HepG2 (cell line): ENCODE measurements around the gene PRR36. TPM values are rescaled to one million over a fixed set of nuclear protein-coding genes. Genes with fewer than 3 reads are reported as not detected.

Source experiments
- ATF1 ChIP-seq: IDR thresholded peaks from 2 replicates; pipeline ENCODE4 v1.6.1; 2016; ENCODE audit warnings: mild to moderate bottlenecking, control low read depth
- CENPX ChIP-seq: sonication (generic); formaldehyde crosslinking; IDR thresholded peaks from 2 replicates; pipeline ENCODE4 v1.9.0; 2021; ENCODE audit warnings: mild to moderate bottlenecking, missing genetic modification reagents, moderate library complexity
- FOXK1 ChIP-seq: sonication (generic); formaldehyde crosslinking; IDR thresholded peaks from 2 replicates; pipeline ENCODE4 v1.4.0; 2020; ENCODE audit warnings: low read depth, missing genetic modification reagents, borderline replicate concordance
- FOXO1 ChIP-seq: sonication (generic); formaldehyde crosslinking; IDR thresholded peaks from 2 replicates; pipeline ENCODE4 v1.4.0; 2020; ENCODE audit warnings: missing genetic modification reagents
- HNRNPL ChIP-seq: fragments of 200-400 bp; formaldehyde crosslinking; IDR thresholded peaks from 2 replicates; pipeline ENCODE4 v1.6.1; 2017; ENCODE audit warnings: mild to moderate bottlenecking, low read depth, low read length
- HNRNPLL ChIP-seq: fragments of 200-400 bp; formaldehyde crosslinking; IDR thresholded peaks from 2 replicates; pipeline ENCODE4 v1.6.1; 2017; ENCODE audit warnings: mild to moderate bottlenecking, low read depth, low read length; ENCODE audit not compliant: poor library complexity, severe bottlenecking
- PPARG ChIP-seq: conservative IDR thresholded peaks from 2 replicates; pipeline ENCODE4 v1.6.1; 2016; ENCODE audit warnings: missing biosample characterization, missing genetic modification reagents
- PTBP1 ChIP-seq: fragments of 200-400 bp; formaldehyde crosslinking; IDR thresholded peaks from 2 replicates; pipeline ENCODE4 v1.6.1; 2018; ENCODE audit warnings: low read length, low read depth; ENCODE audit not compliant: poor library complexity, severe bottlenecking
- RFXAP ChIP-seq: sonication (generic); formaldehyde crosslinking; IDR thresholded peaks from 2 replicates; pipeline ENCODE4 v1.4.0; 2020; ENCODE audit warnings: missing genetic modification reagents, borderline replicate concordance
- SNAI1 ChIP-seq: sonication (generic); formaldehyde crosslinking; IDR thresholded peaks from 2 replicates; pipeline ENCODE4 v1.5.0; 2020; ENCODE audit warnings: mild to moderate bottlenecking, missing genetic modification reagents, borderline replicate concordance
- TCF7L2 ChIP-seq: IDR thresholded peaks from 2 replicates; pipeline ENCODE4 v1.6.1; 2011; ENCODE audit warnings: mild to moderate bottlenecking, low read depth, low read length, moderate library complexity
- TRAFD1 ChIP-seq: sonication (generic); formaldehyde crosslinking; IDR thresholded peaks from 2 replicates; pipeline ENCODE4 v1.5.1; 2020; ENCODE audit warnings: missing genetic modification reagents, mild to moderate bottlenecking, borderline replicate concordance
- ZNF207 ChIP-seq: fragments of 450-650 bp; IDR thresholded peaks from 2 replicates; pipeline ENCODE4 v1.6.1; 2016; ENCODE audit warnings: antibody characterized with exemption, borderline replicate concordance
- ZNF263 ChIP-seq: sonication (generic); formaldehyde crosslinking; IDR thresholded peaks from 2 replicates; pipeline ENCODE4 v1.4.0; 2020; ENCODE audit warnings: missing genetic modification reagents
- ZNF3 ChIP-seq: IDR thresholded peaks from 2 replicates; pipeline ENCODE4 v1.7.0; 2017; ENCODE audit warnings: inconsistent platforms
- ZNF501 ChIP-seq: sonication (generic); formaldehyde crosslinking; IDR thresholded peaks from 2 replicates; pipeline ENCODE4 v1.5.1; 2020; ENCODE audit warnings: mild to moderate bottlenecking, moderate library complexity, missing genetic modification reagents
- ZNF547 ChIP-seq: sonication (generic); formaldehyde crosslinking; IDR thresholded peaks from 2 replicates; pipeline ENCODE4 v1.5.1; 2020; ENCODE audit warnings: mild to moderate bottlenecking, missing genetic modification reagents
- ZNF574 ChIP-seq: sonication (generic); formaldehyde crosslinking; IDR thresholded peaks from 2 replicates; pipeline ENCODE4 v1.4.0; 2020; ENCODE audit warnings: missing genetic modification reagents
- ZNF747 ChIP-seq: sonication (generic); formaldehyde crosslinking; IDR thresholded peaks from 2 replicates; pipeline ENCODE4 v1.8.1; 2023; ENCODE audit warnings: missing genetic modification reagents, mild to moderate bottlenecking, borderline replicate concordance
- ZNF891 ChIP-seq: sonication (generic); formaldehyde crosslinking; IDR thresholded peaks from 2 replicates; pipeline ENCODE4 v1.5.0; 2020; ENCODE audit warnings: mild to moderate bottlenecking, missing genetic modification reagents
- polyA plus RNA-seq, 8 experiments: library from polyadenylated mRNA; depleted of rRNA in 3 of 8; stranded (reverse) in 7 of 8; unstranded in 1 of 8; fragments of >200 nt; fragmentation: Illumina TruSeq in 4 of 8; extraction: Trizol in 4 of 8; gene quantifications; 2 replicates each; pipeline versions ENCODE4 v1.2.1 to v1.2.3, GENCODE V29; 2011 to 2016; ENCODE audit warnings: low read depth in 4 of 8, missing spikeins in 1 of 8, mixed read lengths in 1 of 8; ENCODE audit not compliant: insufficient read depth in 1 of 8
- total RNA-seq, 5 experiments: library from RNA; depleted of rRNA; stranded (reverse); fragments of >200 nt; fragmentation: Illumina TruSeq; extraction: Trizol; gene quantifications; 2 replicates each; pipeline ENCODE4 v1.2.3, GENCODE V29; 2016; ENCODE audit warnings: low read depth in 1 of 5
- TF ChIP-seq, protein P1 (sequence below): IDR thresholded peaks from 2 replicates; pipeline ENCODE4 v1.6.1; 2018; ENCODE audit warnings: missing genetic modification reagents
- TF ChIP-seq, protein P2 (sequence below): IDR thresholded peaks from 2 replicates; pipeline ENCODE4 v1.6.1; 2018; ENCODE audit warnings: missing genetic modification reagents, mild to moderate bottlenecking, missing compliant biosample characterization
- TF ChIP-seq, protein P3 (sequence below): sonication (generic); formaldehyde crosslinking; IDR thresholded peaks from 2 replicates; pipeline ENCODE4 v1.5.0; 2020; ENCODE audit warnings: mild to moderate bottlenecking, low read depth, missing genetic modification reagents, borderline replicate concordance

Gene PRR36
- total and polyA plus RNA-seq, 2 of the 13 experiments (the other 11 are each of a cell fraction or from before 2014, with no cell fraction given): 0.07 to 0.17 TPM

- TF ChIP-seq ATF1 (CRISPR knock-in tag): no peak
- no peak for TF ChIP-seq TCF7L2
- 0 out of 2 replicates have a peak, but pooled peaks have one; percentile 57 for TF ChIP-seq ZNF747
- TF ChIP-seq PTBP1: peak; percentile 21
- TF ChIP-seq, protein P1, sequence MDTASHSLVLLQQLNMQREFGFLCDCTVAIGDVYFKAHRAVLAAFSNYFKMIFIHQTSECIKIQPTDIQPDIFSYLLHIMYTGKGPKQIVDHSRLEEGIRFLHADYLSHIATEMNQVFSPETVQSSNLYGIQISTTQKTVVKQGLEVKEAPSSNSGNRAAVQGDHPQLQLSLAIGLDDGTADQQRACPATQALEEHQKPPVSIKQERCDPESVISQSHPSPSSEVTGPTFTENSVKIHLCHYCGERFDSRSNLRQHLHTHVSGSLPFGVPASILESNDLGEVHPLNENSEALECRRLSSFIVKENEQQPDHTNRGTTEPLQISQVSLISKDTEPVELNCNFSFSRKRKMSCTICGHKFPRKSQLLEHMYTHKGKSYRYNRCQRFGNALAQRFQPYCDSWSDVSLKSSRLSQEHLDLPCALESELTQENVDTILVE (CRISPR knock-in tag): 0 out of 2 replicates have a peak, but pooled peaks have one; percentile 10
- TF ChIP-seq FOXO1: no peak
- no peak for TF ChIP-seq ZNF207
- no peak for TF ChIP-seq PPARG (CRISPR knock-in tag)
- TF ChIP-seq RFXAP (CRISPR knock-in tag): 0 out of 2 replicates have a peak, but pooled peaks have one; percentile 60
- TF ChIP-seq ZNF3 (CRISPR knock-in tag): peak; percentile 61; the same call in 1 of the 2 replicates
- TF ChIP-seq, protein P2, sequence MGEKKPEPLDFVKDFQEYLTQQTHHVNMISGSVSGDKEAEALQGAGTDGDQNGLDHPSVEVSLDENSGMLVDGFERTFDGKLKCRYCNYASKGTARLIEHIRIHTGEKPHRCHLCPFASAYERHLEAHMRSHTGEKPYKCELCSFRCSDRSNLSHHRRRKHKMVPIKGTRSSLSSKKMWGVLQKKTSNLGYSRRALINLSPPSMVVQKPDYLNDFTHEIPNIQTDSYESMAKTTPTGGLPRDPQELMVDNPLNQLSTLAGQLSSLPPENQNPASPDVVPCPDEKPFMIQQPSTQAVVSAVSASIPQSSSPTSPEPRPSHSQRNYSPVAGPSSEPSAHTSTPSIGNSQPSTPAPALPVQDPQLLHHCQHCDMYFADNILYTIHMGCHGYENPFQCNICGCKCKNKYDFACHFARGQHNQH (CRISPR knock-in tag): peak; percentile 38; the same call in 1 of the 2 replicates
- TF ChIP-seq ZNF501 (CRISPR knock-in tag): peak; percentile 18; the same call in 1 of the 2 replicates
- peak; percentile 56 for TF ChIP-seq HNRNPLL
- TF ChIP-seq ZNF263: no peak
- TF ChIP-seq, protein P3, sequence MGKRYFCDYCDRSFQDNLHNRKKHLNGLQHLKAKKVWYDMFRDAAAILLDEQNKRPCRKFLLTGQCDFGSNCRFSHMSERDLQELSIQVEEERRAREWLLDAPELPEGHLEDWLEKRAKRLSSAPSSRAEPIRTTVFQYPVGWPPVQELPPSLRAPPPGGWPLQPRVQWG (CRISPR knock-in tag): no peak
- no peak for TF ChIP-seq CENPX
- TF ChIP-seq ZNF891 (CRISPR knock-in tag): no peak
- peak; percentile 58 for TF ChIP-seq ZNF574
- TF ChIP-seq SNAI1: 0 out of 2 replicates have a peak, but pooled peaks have one; percentile 17
- TF ChIP-seq ZNF547 (CRISPR knock-in tag): peak; percentile 48; the same call in 1 of the 2 replicates
- no peak for TF ChIP-seq FOXK1
- TF ChIP-seq HNRNPL: no peak
- no peak for TF ChIP-seq TRAFD1 (CRISPR knock-in tag)
Measured at GRCh38 chr19:7918615-7919421, 44.6 kb upstream of the PRR36 start (continued).
